ENCODE data around the gene LILRA6. TPM values are rescaled to one million over a fixed set of nuclear protein-coding genes. Genes with fewer than 3 reads are reported as not detected.

The LILRA6 gene
- total and polyA plus RNA-seq, 2 of the 13 experiments (the other 11 are each of a cell fraction or from before 2014, with no cell fraction given) = not detected

DNA sequence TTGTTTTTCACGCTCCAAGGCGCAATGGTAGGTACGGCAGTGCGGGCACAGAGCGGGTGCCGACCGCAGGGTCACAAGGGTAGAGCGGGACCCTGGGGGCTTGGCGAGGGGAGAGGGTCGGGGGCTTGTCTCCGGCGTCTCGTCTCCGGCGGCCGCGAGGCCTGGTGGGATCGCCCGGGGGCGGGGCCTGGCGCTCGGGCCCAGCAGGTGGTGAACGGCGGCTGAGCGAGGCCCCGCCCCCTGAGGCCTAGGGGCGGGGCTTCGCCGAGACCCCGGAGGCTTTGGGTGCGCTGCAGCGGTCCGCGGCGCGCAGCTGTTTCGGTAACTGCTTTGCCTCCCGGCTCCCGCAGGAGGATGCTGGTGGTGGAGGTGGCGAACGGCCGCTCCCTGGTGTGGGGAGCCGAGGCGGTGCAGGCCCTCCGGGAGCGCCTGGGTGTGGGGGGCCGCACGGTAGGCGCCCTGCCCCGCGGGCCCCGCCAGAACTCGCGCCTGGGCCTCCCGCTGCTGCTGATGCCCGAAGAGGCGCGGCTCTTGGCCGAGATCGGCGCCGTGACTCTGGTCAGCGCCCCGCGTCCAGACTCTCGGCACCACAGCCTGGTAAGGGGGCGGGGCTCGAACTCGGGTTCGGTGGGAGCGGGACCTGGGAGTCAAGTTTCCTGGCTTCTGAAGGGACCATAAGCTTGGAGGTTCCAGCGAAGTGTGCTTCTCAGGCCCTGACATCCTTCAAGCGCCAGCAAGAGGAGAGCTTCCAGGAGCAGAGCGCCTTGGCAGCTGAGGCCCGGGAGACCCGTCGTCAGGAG, 51.4 kb downstream of the LILRA6 start, which contains the start of gene TSEN34 (continued):
- TF ChIP-seq, protein P1, sequence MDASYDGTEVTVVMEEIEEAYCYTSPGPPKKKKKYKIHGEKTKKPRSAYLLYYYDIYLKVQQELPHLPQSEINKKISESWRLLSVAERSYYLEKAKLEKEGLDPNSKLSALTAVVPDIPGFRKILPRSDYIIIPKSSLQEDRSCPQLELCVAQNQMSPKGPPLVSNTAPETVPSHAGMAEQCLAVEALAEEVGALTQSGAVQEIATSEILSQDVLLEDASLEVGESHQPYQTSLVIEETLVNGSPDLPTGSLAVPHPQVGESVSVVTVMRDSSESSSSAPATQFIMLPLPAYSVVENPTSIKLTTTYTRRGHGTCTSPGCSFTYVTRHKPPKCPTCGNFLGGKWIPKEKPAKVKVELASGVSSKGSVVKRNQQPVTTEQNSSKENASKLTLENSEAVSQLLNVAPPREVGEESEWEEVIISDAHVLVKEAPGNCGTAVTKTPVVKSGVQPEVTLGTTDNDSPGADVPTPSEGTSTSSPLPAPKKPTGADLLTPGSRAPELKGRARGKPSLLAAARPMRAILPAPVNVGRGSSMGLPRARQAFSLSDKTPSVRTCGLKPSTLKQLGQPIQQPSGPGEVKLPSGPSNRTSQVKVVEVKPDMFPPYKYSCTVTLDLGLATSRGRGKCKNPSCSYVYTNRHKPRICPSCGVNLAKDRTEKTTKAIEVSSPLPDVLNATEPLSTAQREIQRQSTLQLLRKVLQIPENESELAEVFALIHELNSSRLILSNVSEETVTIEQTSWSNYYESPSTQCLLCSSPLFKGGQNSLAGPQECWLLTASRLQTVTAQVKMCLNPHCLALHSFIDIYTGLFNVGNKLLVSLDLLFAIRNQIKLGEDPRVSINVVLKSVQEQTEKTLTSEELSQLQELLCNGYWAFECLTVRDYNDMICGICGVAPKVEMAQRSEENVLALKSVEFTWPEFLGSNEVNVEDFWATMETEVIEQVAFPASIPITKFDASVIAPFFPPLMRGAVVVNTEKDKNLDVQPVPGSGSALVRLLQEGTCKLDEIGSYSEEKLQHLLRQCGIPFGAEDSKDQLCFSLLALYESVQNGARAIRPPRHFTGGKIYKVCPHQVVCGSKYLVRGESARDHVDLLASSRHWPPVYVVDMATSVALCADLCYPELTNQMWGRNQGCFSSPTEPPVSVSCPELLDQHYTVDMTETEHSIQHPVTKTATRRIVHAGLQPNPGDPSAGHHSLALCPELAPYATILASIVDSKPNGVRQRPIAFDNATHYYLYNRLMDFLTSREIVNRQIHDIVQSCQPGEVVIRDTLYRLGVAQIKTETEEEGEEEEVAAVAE (CRISPR knock-in tag; IDR thresholded peaks at IDR 0.05; ENCODE audit: borderline replicate concordance) = no peak
- TF ChIP-seq PAX8 (CRISPR knock-in tag; IDR thresholded peaks at IDR 0.05; ENCODE audit: borderline replicate concordance) = no peak
- TF ChIP-seq SMAD9 (CRISPR knock-in tag; IDR thresholded peaks at IDR 0.05) = no peak
- TF ChIP-seq, protein P2, sequence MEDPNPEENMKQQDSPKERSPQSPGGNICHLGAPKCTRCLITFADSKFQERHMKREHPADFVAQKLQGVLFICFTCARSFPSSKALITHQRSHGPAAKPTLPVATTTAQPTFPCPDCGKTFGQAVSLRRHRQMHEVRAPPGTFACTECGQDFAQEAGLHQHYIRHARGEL (CRISPR knock-in tag; IDR thresholded peaks at IDR 0.05) = no peak
- TF ChIP-seq, protein P3, sequence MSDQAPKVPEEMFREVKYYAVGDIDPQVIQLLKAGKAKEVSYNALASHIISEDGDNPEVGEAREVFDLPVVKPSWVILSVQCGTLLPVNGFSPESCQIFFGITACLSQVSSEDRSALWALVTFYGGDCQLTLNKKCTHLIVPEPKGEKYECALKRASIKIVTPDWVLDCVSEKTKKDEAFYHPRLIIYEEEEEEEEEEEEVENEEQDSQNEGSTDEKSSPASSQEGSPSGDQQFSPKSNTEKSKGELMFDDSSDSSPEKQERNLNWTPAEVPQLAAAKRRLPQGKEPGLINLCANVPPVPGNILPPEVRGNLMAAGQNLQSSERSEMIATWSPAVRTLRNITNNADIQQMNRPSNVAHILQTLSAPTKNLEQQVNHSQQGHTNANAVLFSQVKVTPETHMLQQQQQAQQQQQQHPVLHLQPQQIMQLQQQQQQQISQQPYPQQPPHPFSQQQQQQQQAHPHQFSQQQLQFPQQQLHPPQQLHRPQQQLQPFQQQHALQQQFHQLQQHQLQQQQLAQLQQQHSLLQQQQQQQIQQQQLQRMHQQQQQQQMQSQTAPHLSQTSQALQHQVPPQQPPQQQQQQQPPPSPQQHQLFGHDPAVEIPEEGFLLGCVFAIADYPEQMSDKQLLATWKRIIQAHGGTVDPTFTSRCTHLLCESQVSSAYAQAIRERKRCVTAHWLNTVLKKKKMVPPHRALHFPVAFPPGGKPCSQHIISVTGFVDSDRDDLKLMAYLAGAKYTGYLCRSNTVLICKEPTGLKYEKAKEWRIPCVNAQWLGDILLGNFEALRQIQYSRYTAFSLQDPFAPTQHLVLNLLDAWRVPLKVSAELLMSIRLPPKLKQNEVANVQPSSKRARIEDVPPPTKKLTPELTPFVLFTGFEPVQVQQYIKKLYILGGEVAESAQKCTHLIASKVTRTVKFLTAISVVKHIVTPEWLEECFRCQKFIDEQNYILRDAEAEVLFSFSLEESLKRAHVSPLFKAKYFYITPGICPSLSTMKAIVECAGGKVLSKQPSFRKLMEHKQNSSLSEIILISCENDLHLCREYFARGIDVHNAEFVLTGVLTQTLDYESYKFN (CRISPR knock-in tag; conservative IDR thresholded peaks at IDR 0.05) = no peak
- TF ChIP-seq ZNF720 (CRISPR knock-in tag; IDR thresholded peaks at IDR 0.05) = no peak
- TF ChIP-seq, protein P4, sequence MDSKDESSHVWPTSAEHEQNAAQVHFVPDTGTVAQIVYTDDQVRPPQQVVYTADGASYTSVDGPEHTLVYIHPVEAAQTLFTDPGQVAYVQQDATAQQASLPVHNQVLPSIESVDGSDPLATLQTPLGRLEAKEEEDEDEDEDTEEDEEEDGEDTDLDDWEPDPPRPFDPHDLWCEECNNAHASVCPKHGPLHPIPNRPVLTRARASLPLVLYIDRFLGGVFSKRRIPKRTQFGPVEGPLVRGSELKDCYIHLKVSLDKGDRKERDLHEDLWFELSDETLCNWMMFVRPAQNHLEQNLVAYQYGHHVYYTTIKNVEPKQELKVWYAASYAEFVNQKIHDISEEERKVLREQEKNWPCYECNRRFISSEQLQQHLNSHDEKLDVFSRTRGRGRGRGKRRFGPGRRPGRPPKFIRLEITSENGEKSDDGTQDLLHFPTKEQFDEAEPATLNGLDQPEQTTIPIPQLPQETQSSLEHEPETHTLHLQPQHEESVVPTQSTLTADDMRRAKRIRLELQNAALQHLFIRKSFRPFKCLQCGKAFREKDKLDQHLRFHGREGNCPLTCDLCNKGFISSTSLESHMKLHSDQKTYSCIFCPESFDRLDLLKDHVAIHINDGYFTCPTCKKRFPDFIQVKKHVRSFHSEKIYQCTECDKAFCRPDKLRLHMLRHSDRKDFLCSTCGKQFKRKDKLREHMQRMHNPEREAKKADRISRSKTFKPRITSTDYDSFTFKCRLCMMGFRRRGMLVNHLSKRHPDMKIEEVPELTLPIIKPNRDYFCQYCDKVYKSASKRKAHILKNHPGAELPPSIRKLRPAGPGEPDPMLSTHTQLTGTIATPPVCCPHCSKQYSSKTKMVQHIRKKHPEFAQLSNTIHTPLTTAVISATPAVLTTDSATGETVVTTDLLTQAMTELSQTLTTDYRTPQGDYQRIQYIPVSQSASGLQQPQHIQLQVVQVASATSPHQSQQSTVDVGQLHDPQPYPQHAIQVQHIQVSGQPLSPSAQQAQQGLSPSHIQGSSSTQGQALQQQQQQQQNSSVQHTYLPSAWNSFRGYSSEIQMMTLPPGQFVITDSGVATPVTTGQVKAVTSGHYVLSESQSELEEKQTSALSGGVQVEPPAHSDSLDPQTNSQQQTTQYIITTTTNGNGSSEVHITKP (CRISPR knock-in tag; IDR thresholded peaks at IDR 0.05; ENCODE audit: low read depth) = peak; percentile 94; the same call in 1 of the 2 replicates
- TF ChIP-seq FOSL1 (CRISPR knock-in tag; IDR thresholded peaks at IDR 0.05; ENCODE audit: borderline replicate concordance) = 0 out of 2 replicates have a peak, but pooled peaks have one; percentile 7
- no peak for TF ChIP-seq TCF12 (IDR thresholded peaks at IDR 0.05)
- TF ChIP-seq TCF12 (CRISPR knock-in tag; IDR thresholded peaks at IDR 0.05) = peak; percentile 36; the same call in 1 of the 2 replicates
- TF ChIP-seq, protein P5, sequence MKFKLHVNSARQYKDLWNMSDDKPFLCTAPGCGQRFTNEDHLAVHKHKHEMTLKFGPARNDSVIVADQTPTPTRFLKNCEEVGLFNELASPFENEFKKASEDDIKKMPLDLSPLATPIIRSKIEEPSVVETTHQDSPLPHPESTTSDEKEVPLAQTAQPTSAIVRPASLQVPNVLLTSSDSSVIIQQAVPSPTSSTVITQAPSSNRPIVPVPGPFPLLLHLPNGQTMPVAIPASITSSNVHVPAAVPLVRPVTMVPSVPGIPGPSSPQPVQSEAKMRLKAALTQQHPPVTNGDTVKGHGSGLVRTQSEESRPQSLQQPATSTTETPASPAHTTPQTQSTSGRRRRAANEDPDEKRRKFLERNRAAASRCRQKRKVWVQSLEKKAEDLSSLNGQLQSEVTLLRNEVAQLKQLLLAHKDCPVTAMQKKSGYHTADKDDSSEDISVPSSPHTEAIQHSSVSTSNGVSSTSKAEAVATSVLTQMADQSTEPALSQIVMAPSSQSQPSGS (CRISPR knock-in tag; IDR thresholded peaks at IDR 0.05) = no peak
- no peak for TF ChIP-seq ZNF224 (CRISPR knock-in tag; IDR thresholded peaks at IDR 0.05)

Data from HepG2 (cell line).